Gastroesophageal sphincter (tissue), 4 donors: ENCODE results near the gene NAALADL2. TPM values are rescaled to one million over a fixed set of nuclear protein-coding genes. Genes with fewer than 3 reads are reported as not detected.

Experiments used
- ATAC-seq: fragments of 150-250 bp; one replicate; pipeline ENCODE4 v1.9.1; 2016; ENCODE audit warnings: mild to moderate bottlenecking, moderate library complexity
- H3K27ac ChIP-seq, 4 donors: fragments of 200-600 bp; sonication (generic) in 3 of 4; 1 replicate in 3 of 4; 2 replicates in 1 of 4; pipeline ENCODE4 v1.5.1; 2016 to 2019
- H3K27me3 ChIP-seq: fragments of 200-600 bp; sonication (generic); one replicate; pipeline ENCODE4 v1.5.1; 2019
- H3K36me3 ChIP-seq, 2 donors: fragments of 200-600 bp; sonication (generic); one replicate each; pipeline ENCODE4 v1.5.1; 2019; ENCODE audit warnings: control low read depth in 1 of 2
- H3K4me1 ChIP-seq, 3 donors: fragments of 200-600 bp; sonication (generic); 1 replicate in 2 of 3; 2 replicates in 1 of 3; pipeline ENCODE4 v1.5.1; 2016 to 2019; ENCODE audit warnings: control low read depth in 2 of 3
- H3K4me3 ChIP-seq, 2 donors: fragments of 200-600 bp; sonication (generic); one replicate each; pipeline ENCODE4 v1.5.1; 2019; ENCODE audit warnings: mild to moderate bottlenecking in 1 of 2, moderate library complexity in 1 of 2
- H3K9me3 ChIP-seq, 3 donors: fragments of 200-600 bp; sonication (generic); one replicate each; pipeline ENCODE4 v1.5.1; 2017 to 2019; ENCODE audit warnings: control low read depth in 2 of 3
- EP300 ChIP-seq: sonication (generic); formaldehyde crosslinking; IDR thresholded peaks from one replicate; pipeline ENCODE4 v1.6.1; 2017; ENCODE audit warnings: antibody characterized with exemption, mild to moderate bottlenecking
- POLR2A ChIP-seq, 2 donors: fragments of 450-650 bp; IDR thresholded peaks; one replicate each; pipeline ENCODE4 v1.6.1; 2017; ENCODE audit warnings: antibody characterized with exemption in 2 of 2, mild to moderate bottlenecking in 2 of 2, moderate library complexity in 1 of 2
- POLR2AphosphoS5 ChIP-seq: sonication (generic); formaldehyde crosslinking; IDR thresholded peaks from one replicate; pipeline ENCODE4 v1.6.1; 2017; ENCODE audit warnings: antibody characterized with exemption
- WGBS, 2 donors: methylation state at CpG; one replicate each; pipeline ENCODE4 v1.1.5; 2018; ENCODE audit warnings: low coverage in 1 of 2; 5-methylcytosine and 5-hydroxymethylcytosine counted together
- total RNA-seq, 4 donors: library from RNA; depleted of rRNA; stranded (reverse); fragments of >200 nt; gene quantifications; one replicate each; pipeline ENCODE4 v1.1.0, GENCODE V29; 2016
- TF ChIP-seq, protein P1 (sequence below), 4 experiments: fragments of 200-600 bp in 2 of 4; fragments of 450-650 bp in 2 of 4; sonication (generic) in 1 of 4; IDR thresholded peaks; one replicate each; pipeline ENCODE4 v1.5.1; 2017 to 2019; ENCODE audit warnings: antibody characterized with exemption in 4 of 4, mild to moderate bottlenecking in 2 of 4, moderate library complexity in 2 of 4

NAALADL2 gene
- total RNA-seq, 4 donors from 2014 or later = 3.1 to 7.4 (median 6.2) TPM

- Histone ChIP-seq H3K4me3 (no peak overlapping the region), H3K36me3 (no peaks in the 10 kb centered on the region), H3K27me3 (no peaks in the 10 kb centered on the region), H3K9me3 (no peaks in the 10 kb centered on the region), H3K27ac (no peak overlapping the region), H3K4me1 (no peaks in the 10 kb centered on the region)
- 60 to 75% methylated on average over 1 of the region's 1 CpG for WGBS, 2 donors
- TF ChIP-seq POLR2A (IDR thresholded peaks at IDR 0.05) (no peak), EP300 (no peak), POLR2AphosphoS5 (no peak)
- TF ChIP-seq, protein P1, sequence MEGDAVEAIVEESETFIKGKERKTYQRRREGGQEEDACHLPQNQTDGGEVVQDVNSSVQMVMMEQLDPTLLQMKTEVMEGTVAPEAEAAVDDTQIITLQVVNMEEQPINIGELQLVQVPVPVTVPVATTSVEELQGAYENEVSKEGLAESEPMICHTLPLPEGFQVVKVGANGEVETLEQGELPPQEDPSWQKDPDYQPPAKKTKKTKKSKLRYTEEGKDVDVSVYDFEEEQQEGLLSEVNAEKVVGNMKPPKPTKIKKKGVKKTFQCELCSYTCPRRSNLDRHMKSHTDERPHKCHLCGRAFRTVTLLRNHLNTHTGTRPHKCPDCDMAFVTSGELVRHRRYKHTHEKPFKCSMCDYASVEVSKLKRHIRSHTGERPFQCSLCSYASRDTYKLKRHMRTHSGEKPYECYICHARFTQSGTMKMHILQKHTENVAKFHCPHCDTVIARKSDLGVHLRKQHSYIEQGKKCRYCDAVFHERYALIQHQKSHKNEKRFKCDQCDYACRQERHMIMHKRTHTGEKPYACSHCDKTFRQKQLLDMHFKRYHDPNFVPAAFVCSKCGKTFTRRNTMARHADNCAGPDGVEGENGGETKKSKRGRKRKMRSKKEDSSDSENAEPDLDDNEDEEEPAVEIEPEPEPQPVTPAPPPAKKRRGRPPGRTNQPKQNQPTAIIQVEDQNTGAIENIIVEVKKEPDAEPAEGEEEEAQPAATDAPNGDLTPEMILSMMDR (IDR thresholded peaks at IDR 0.05) = no peak
- ATAC-seq = no peak
Observed at GRCh38 chr3:175102161-175102560, 243.0 kb downstream of the NAALADL2 start.

GRCh38 chr3:175103298-175103697, 244.2 kb downstream of the NAALADL2 start:
- TF ChIP-seq EP300 (no peak), POLR2AphosphoS5 (no peak), POLR2A (IDR thresholded peaks at IDR 0.05) (no peak)
- TF ChIP-seq, protein P1 (IDR thresholded peaks at IDR 0.05) = no peak
- Histone ChIP-seq H3K27ac (no peak overlapping the region), H3K36me3 (no peaks in the 10 kb centered on the region), H3K9me3 (no peaks in the 10 kb centered on the region), H3K27me3 (no peaks in the 10 kb centered on the region), H3K4me1 (no peaks in the 10 kb centered on the region), H3K4me3 (no peak overlapping the region)
- no peak for ATAC-seq

GRCh38 chr3:175105066-175105465, 245.9 kb downstream of the NAALADL2 start:
- Histone ChIP-seq H3K4me1 (no peaks in the 10 kb centered on the region), H3K27me3 (no peaks in the 10 kb centered on the region), H3K27ac (no peak overlapping the region), H3K4me3 (no peak overlapping the region), H3K9me3 (no peaks in the 10 kb centered on the region), H3K36me3 (no peaks in the 10 kb centered on the region)
- ATAC-seq = no peak
- no peak for TF ChIP-seq POLR2A (IDR thresholded peaks at IDR 0.05)
- TF ChIP-seq EP300 = no peak
- TF ChIP-seq POLR2AphosphoS5 = no peak
- TF ChIP-seq, protein P1 (IDR thresholded peaks at IDR 0.05) = no peak

DNA sequence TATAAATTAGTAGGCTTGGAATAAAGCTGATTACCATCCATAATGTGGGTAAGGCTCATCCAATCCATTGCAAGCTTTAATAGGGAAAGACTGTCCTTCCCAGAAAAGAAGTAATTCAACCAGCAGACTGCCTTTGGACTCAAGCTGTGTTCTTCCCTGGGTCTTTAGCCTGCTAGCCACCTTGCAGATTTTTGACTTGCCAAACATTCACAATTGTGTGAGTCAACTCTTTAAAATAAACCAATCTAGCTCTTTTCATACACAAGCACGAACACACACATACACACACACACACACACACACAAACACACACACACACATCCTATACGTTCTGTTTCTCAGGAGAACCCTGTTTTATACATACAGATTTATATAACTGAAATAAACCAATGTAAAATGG, 248.1 kb downstream of the NAALADL2 start:
- H3K4me3 ChIP-seq = no peak overlapping the region
- no peaks in the 10 kb centered on the region for H3K4me1 ChIP-seq
- no peaks in the 10 kb centered on the region for H3K27me3 ChIP-seq

DNA sequence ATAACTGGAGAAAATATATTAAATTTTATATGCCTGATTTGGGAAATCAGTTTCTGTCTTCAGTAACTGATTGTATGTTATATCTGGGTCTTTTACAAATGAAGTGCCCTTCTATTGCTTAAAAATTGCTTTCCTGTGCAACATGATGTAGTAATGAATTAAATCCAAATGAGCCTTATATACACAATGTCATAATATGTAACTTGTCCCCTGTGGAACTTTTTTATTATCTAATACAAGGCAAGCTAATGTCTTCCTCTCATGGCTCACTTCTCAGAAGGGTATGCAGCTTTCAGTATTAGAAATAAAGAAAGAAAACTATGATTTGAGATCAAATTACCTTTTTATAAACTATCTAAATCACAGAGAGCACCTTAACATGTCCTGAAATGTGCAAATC, 248.9 kb downstream of the NAALADL2 start:
- TF ChIP-seq POLR2A (IDR thresholded peaks at IDR 0.05) = no peak
- TF ChIP-seq, protein P1 (IDR thresholded peaks at IDR 0.05) = no peak
- no peak for TF ChIP-seq POLR2AphosphoS5
- TF ChIP-seq EP300 = no peak

More for the DNA sequence above, 248.1 kb downstream of the NAALADL2 start:
- TF ChIP-seq POLR2AphosphoS5 = no peak
- H3K27ac ChIP-seq = no peak overlapping the region
- no peaks in the 10 kb centered on the region for H3K9me3 ChIP-seq
- H3K36me3 ChIP-seq = no peaks in the 10 kb centered on the region
- ATAC-seq = no peak
- 67 to 89% methylated on average over 2 of the region's 2 CpGs for WGBS, 2 donors

More for the DNA sequence above, 248.9 kb downstream of the NAALADL2 start:
- no peak overlapping the region for H3K27ac ChIP-seq
- H3K36me3 ChIP-seq = no peaks in the 10 kb centered on the region
- H3K4me1 ChIP-seq = no peaks in the 10 kb centered on the region
- H3K4me3 ChIP-seq = no peak overlapping the region
- no peaks in the 10 kb centered on the region for H3K9me3 ChIP-seq
- ATAC-seq = no peak
- H3K27me3 ChIP-seq = no peaks in the 10 kb centered on the region
